OCI-LY1 (cell line): ENCODE data around the gene COL7A1.

Experiments
- H2AFZ ChIP-seq: fragments of 200-600 bp; sonication (generic), shearing (Covaris generic); 2 replicates; pipeline ENCODE4 v1.6.0; 2014; ENCODE audit warnings: antibody characterized with exemption, mild to moderate bottlenecking, low read length
- H3F3A ChIP-seq: fragments of 200-600 bp; sonication (generic), shearing (Covaris generic); 2 replicates; pipeline ENCODE4 v1.6.0; 2014; ENCODE audit warnings: mild to moderate bottlenecking, antibody characterized with exemption, low read length, moderate library complexity; ENCODE audit not compliant: insufficient read depth
- H3K27ac ChIP-seq: fragments of 200-600 bp; sonication (generic); 2 replicates; pipeline ENCODE4 v1.5.1; 2014; ENCODE audit warnings: low read length, mixed run types, mild to moderate bottlenecking, low read depth; ENCODE audit not compliant: poor library complexity, severe bottlenecking
- H3K27me3 ChIP-seq: fragments of 200-600 bp; sonication (generic); 2 replicates; pipeline ENCODE4 v1.6.0; 2014; ENCODE audit warnings: antibody characterized with exemption, mild to moderate bottlenecking, low read length, moderate library complexity; ENCODE audit not compliant: insufficient read depth
- H3K36me3 ChIP-seq: fragments of 200-600 bp; sonication (generic); 2 replicates; pipeline ENCODE4 v1.6.1; 2014; ENCODE audit warnings: mild to moderate bottlenecking, antibody characterized with exemption, low read length, moderate library complexity, mixed read lengths; ENCODE audit not compliant: insufficient read depth
- H3K4me1 ChIP-seq: fragments of 200-600 bp; sonication (generic); 2 replicates; pipeline ENCODE4 v1.5.1; 2014; ENCODE audit warnings: mild to moderate bottlenecking, low read length, moderate library complexity; ENCODE audit not compliant: insufficient read depth, severe bottlenecking
- H3K4me2 ChIP-seq: fragments of 200-600 bp; sonication (generic), shearing (Covaris generic); 2 replicates; pipeline ENCODE4 v1.6.1; 2014; ENCODE audit warnings: low read length
- H3K4me3 ChIP-seq: fragments of 200-600 bp; sonication (generic); 2 replicates; pipeline ENCODE4 v1.5.1; 2014; ENCODE audit warnings: low read length, low read depth, mild to moderate bottlenecking, mixed read lengths; ENCODE audit not compliant: poor library complexity, severe bottlenecking
- H3K79me2 ChIP-seq: fragments of 200-600 bp; shearing (Covaris generic); 2 replicates; pipeline ENCODE4 v1.6.1; 2016; ENCODE audit warnings: mixed run types, low read length, mixed read lengths; ENCODE audit not compliant: insufficient read depth
- H3K9ac ChIP-seq: fragments of 200-600 bp; sonication (generic), shearing (Covaris generic); 2 replicates; pipeline ENCODE4 v1.6.1; 2014; ENCODE audit warnings: mild to moderate bottlenecking, low read length, mixed read lengths
- H3K9me2 ChIP-seq: fragments of 200-600 bp; sonication (generic), shearing (Covaris generic); 2 replicates; pipeline ENCODE4 v1.6.1; 2014; ENCODE audit warnings: low read depth, mild to moderate bottlenecking, low read length, mixed read lengths
- H3K9me3 ChIP-seq: fragments of 200-600 bp; shearing (Covaris generic); 2 replicates; pipeline ENCODE4 v1.6.1; 2014; ENCODE audit warnings: low read length, mixed read lengths
- H4K20me1 ChIP-seq: fragments of 200-600 bp; sonication (generic), shearing (Covaris generic); 2 replicates; pipeline ENCODE4 v1.6.0; 2016; ENCODE audit warnings: mild to moderate bottlenecking, low read length; ENCODE audit not compliant: insufficient read depth
- CTCF ChIP-seq: fragments of 200-600 bp; sonication (generic), shearing (Covaris generic); IDR thresholded peaks from 2 replicates; pipeline ENCODE4 v1.5.1; 2017; ENCODE audit warnings: mild to moderate bottlenecking, antibody characterized with exemption, low read length, moderate library complexity, mixed read lengths
- EZH2 ChIP-seq: fragments of 200-600 bp; sonication (generic), shearing (Covaris generic); IDR thresholded peaks from 2 replicates; pipeline ENCODE4 v1.8.0; 2017; ENCODE audit warnings: borderline replicate concordance, mixed run types, mild to moderate bottlenecking, antibody characterized with exemption, low read length, moderate library complexity, mixed read lengths

Gene COL7A1

GRCh38 chr3:48556796-48557626, 38.1 kb downstream of the COL7A1 start, which contains the start of gene PFKFB4:
Gene PFKFB4 (minus strand): TSS chr3:48556803. CDS start chr3:48556777, 26 bp downstream.
- Histone ChIP-seq H3K27me3 (no peaks in the 10 kb centered on the region; the same call in 1 of the 2 replicates), H3K4me2 (peak within 1 kb of the TSS; percentile 84), H3K36me3 (peaks cover 5% of the 10 kb centered on the region), H3K9ac (peak within 1 kb of the TSS; percentile 66), H3K79me2 (no peaks in the 10 kb centered on the region), H3K4me3 (peak within 1 kb of the TSS; percentile 74), H2AFZ (peak within 1 kb of the TSS; percentile 28; the same call in 1 of the 2 replicates), H3K9me2 (no peaks in the 10 kb centered on the region), H3K27ac (peak within 1 kb of the TSS; percentile 72), H3F3A (no peaks in the 10 kb centered on the region), H3K4me1 (peaks cover 69% of the 10 kb centered on the region), H3K9me3 (no peaks in the 10 kb centered on the region), H4K20me1 (no peaks in the 10 kb centered on the region)
- TF ChIP-seq CTCF (no peak), EZH2 (no peak)

- H3K79me2 ChIP-seq: no peaks in the 10 kb centered on the region
- H3K9me2 ChIP-seq: no peaks in the 10 kb centered on the region
- peaks cover 69% of the 10 kb centered on the region for H3K4me1 ChIP-seq
- H3K4me2 ChIP-seq: peak overlapping the region; percentile 70
- no peak overlapping the region for H2AFZ ChIP-seq
- H3K9ac ChIP-seq: peak overlapping the region; percentile 62; the same call in 1 of the 2 replicates
- H3F3A ChIP-seq: no peaks in the 10 kb centered on the region
- peak overlapping the region; percentile 74 for H3K4me3 ChIP-seq
- H4K20me1 ChIP-seq: no peaks in the 10 kb centered on the region
- no peak for TF ChIP-seq EZH2
- no peak for TF ChIP-seq CTCF
- H3K27me3 ChIP-seq: no peaks in the 10 kb centered on the region; the same call in 1 of the 2 replicates
- no peaks in the 10 kb centered on the region for H3K9me3 ChIP-seq
- no peak overlapping the region for H3K27ac ChIP-seq
- peaks cover 5% of the 10 kb centered on the region for H3K36me3 ChIP-seq
Observed at GRCh38 chr3:48555949-48556795, 39.0 kb downstream of the COL7A1 start.

- H3F3A ChIP-seq: no peaks in the 10 kb centered on the region
- no peaks in the 10 kb centered on the region for H3K9me2 ChIP-seq
- H3K4me1 ChIP-seq: peaks cover 61% of the 10 kb centered on the region
- H4K20me1 ChIP-seq: no peaks in the 10 kb centered on the region
- H3K79me2 ChIP-seq: no peaks in the 10 kb centered on the region
- TF ChIP-seq CTCF (no peak), EZH2 (no peak)
- H3K4me2 ChIP-seq: peak overlapping the region; percentile 70
- no peaks in the 10 kb centered on the region for H3K27me3 ChIP-seq
- H3K9ac ChIP-seq: peak overlapping the region; percentile 62; the same call in 1 of the 2 replicates
- no peak overlapping the region for H2AFZ ChIP-seq
- H3K4me3 ChIP-seq: peak overlapping the region; percentile 74
- H3K36me3 ChIP-seq: peaks cover 5% of the 10 kb centered on the region
- peak overlapping the region; percentile 10 for H3K27ac ChIP-seq
- no peaks in the 10 kb centered on the region for H3K9me3 ChIP-seq
Observed at GRCh38 chr3:48555231-48555948, 39.7 kb downstream of the COL7A1 start.
